C4-2B (cell line): Measurements from ENCODE around the gene ARSB.
"Not testable (repeated sequence)": the region's sequence is repeated elsewhere in the genome, so short reads cannot be mapped to it uniquely, and the experiment has no call there.

Experiments
- H3K27ac ChIP-seq: fragments of 450-650 bp; 2 replicates; pipeline ENCODE4 v1.5.1; 2017
- ZFX ChIP-seq: fragments of 450-650 bp; IDR thresholded peaks from 2 replicates; pipeline ENCODE4 v1.6.1; 2017
- TF ChIP-seq, protein P1 (sequence below): fragments of 450-650 bp; conservative IDR thresholded peaks from 2 replicates; pipeline ENCODE4 v1.5.1; 2017; ENCODE audit warnings: mild to moderate bottlenecking

The ARSB gene

DNA sequence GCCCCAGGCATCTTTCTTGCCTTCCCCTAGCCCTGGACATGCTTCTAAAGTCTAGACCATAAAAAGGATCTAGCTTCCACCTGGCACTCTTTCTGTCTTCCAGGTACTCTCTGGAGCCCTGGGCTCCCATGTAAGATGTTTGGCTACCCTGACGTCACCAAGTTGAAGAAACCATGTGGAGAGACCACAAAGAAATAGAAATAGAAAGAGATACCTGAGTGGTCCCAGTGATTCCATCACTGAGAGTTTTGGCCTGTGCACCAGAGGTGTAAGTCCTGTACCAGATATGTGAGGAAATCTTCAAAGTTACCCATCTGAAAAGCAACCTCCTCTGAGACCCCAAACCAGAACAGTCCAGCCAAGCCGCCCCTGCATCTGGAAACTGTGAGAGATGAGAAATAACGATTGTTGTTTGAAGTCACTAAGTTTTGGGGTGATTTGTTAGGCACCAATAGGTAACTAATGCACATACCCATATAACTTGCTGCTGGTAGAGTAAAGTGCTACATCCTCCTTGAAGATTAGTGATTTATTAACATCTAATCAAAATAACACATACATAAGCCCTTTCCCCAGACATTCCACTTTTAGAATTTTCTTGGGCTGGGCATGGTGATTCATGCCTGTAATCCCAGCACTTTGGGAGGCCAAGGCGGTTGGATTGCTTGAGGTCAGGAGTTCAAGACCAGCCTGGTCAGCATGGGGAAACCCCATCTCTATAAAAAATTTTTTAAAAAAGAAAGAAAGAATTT, 250.8 kb downstream of the ARSB start:
- TF ChIP-seq, protein P1, sequence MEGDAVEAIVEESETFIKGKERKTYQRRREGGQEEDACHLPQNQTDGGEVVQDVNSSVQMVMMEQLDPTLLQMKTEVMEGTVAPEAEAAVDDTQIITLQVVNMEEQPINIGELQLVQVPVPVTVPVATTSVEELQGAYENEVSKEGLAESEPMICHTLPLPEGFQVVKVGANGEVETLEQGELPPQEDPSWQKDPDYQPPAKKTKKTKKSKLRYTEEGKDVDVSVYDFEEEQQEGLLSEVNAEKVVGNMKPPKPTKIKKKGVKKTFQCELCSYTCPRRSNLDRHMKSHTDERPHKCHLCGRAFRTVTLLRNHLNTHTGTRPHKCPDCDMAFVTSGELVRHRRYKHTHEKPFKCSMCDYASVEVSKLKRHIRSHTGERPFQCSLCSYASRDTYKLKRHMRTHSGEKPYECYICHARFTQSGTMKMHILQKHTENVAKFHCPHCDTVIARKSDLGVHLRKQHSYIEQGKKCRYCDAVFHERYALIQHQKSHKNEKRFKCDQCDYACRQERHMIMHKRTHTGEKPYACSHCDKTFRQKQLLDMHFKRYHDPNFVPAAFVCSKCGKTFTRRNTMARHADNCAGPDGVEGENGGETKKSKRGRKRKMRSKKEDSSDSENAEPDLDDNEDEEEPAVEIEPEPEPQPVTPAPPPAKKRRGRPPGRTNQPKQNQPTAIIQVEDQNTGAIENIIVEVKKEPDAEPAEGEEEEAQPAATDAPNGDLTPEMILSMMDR: no peak
- TF ChIP-seq ZFX: no peak
- H3K27ac ChIP-seq: no peak overlapping the region

DNA sequence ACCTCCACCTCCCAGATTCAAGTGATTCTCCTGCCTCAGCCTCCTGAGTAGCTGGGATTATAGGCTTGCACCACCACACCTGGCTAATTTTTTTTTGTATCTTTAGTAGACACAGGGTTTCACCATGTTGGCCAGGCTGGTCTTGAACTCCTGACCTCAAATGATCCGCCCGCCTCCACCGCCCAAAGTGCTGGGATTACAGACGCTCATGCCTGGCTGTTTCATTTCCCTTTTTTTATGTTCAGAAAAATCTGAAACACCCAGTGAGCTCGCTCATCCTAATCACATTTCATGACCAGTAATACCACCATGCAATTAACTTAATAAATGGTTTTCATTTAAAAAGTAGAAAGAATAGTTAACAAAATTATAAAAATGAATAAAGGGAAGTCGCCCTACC, 252.4 kb downstream of the ARSB start:
- H3K27ac ChIP-seq: not testable (repeated sequence)

DNA sequence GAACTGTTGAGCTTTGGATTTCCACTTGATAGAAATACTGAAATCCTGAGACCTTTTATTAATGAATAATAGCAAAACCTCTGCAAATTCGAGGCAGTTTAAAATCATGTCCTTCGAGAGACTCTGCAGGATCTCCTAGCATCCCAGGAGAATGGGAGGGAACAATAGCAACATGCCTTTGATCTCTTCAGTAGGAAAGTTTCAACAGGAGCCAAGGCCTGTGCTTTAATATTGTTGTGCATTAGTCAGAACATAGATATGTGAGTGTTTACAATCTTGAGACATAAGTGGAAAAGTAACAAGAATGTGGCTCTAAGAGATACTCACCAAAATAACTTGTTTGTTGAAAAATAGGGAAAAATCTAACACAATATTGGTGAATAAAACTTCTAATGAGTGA, 253.2 kb downstream of the ARSB start:
- TF ChIP-seq ZFX: no peak
- TF ChIP-seq, protein P1: no peak
- no peak overlapping the region for H3K27ac ChIP-seq

DNA sequence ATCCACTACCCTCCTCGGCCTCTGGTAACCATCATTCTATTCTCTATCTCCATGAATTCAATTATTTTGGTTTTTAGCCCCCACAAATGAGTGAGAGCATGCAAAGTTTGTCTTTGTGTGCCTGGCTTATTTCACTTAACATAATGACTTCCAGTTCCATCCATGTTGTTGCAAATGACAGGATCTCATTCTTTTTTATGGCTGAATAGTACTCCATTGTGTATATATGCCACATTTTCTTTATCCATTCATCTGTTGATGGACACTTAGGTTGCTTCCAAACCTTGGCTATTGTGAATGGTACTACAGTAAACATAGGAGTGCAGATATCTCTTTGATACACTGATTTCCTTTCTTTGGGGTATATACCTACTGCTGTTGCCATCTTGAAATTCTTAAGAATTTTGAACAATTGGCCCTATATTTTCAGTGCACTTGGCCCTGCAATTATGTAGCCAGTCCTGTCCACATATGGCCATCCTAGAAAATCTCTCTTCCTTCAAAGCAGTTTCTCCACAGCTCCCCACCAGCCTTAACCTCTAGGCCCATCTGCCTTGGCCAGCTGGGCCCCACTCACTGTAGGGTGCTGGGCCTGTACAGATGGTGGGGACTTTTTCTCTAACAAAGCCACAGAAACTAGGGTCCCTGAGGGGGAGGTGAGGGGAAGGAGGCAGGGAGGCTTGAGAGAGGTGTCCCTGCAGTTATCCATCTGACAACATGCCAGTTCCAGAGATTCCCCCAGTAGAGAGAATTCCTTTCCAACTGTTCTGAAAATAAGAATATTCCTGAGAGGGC, 254.6 kb downstream of the ARSB start:
- H3K27ac ChIP-seq: no peak overlapping the region
- no peak for TF ChIP-seq ZFX
- TF ChIP-seq, protein P1: no peak

DNA sequence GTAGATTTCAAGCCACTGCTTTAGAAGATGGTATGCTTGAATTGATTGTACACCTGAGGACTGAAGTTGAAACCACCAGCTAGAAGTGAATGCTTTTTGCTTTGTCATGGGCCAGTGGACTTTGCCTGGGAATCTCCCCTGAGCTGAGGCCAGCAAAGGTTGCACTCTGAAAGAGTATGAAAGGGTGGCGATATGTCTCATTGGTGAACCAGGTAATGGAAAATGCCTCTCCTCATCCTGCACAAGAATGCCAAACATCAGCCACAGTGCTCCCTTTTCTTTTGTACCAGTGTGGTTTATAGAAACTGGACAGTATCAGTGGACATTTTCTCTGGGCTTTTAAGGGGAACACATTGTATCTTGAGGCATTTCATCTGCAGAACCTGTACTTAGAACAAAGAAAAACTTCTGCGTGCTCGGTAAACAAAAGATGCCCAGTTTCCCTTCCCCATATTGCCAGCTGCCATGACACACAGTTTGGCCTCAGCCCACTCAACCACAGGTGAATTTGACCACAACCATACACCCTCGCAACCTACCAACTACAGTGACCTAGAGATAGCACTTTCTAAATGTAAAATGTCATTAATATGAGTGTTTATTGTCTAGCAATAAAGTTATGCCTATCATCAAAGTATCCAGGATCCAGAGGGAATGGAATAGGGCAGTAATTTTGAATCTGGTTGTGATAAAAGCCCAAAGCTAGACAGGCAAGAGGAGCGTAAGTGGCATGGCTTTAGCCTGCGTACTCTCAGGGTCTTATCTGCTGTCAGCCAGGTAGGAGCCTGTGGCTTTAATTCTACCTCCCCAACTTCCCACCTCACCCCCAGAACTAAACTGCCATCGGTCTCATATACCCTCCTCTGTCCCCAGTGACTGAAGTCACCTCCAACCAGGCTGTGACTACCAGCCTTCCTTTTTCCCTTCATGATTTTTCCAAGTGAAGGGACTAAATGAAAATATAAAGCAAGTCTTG, 257.0 kb downstream of the ARSB start:
- H3K27ac ChIP-seq: no peak overlapping the region
- TF ChIP-seq, protein P1: no peak
- no peak for TF ChIP-seq ZFX
